Muscle layer of duodenum (tissue), 2 donors: ENCODE results near the gene IRF2BP1.
A peak's percentile ranks its signal among the peaks of the same experiment; 100 is the strongest.

Source experiments
- H3K27ac ChIP-seq: one replicate; pipeline ENCODE4 v1.7.0; 2013; ENCODE audit warnings: mild to moderate bottlenecking, low read length
- H3K27me3 ChIP-seq: one replicate; pipeline ENCODE4 v1.7.0; 2013; ENCODE audit warnings: low read depth, mild to moderate bottlenecking, control low read depth, low read length
- H3K36me3 ChIP-seq, 2 donors: one replicate each; pipeline ENCODE4 v1.7.0; 2013; ENCODE audit warnings: low read length in 2 of 2, control low read depth in 1 of 2, mild to moderate bottlenecking in 1 of 2; ENCODE audit not compliant: insufficient read depth in 2 of 2, control insufficient read depth in 1 of 2
- H3K4me1 ChIP-seq, 2 donors: one replicate each; pipeline ENCODE4 v1.7.0; 2013; ENCODE audit warnings: low read length in 2 of 2, mild to moderate bottlenecking in 2 of 2, control low read depth in 1 of 2, moderate library complexity in 1 of 2; ENCODE audit not compliant: insufficient read depth in 2 of 2, control insufficient read depth in 1 of 2
- H3K4me3 ChIP-seq, 2 donors: one replicate each; pipeline ENCODE4 v1.7.0; 2013; ENCODE audit warnings: low read length in 2 of 2, low read depth in 1 of 2, mild to moderate bottlenecking in 1 of 2
- H3K9me3 ChIP-seq, 2 donors: one replicate each; pipeline ENCODE4 v1.7.0; 2013; ENCODE audit warnings: low read length in 2 of 2, control low read depth in 1 of 2, mild to moderate bottlenecking in 1 of 2; ENCODE audit not compliant: control insufficient read depth in 1 of 2
- donor health status: healthy.

The IRF2BP1 gene

GRCh38 chr19:45918721-45919120, 32.8 kb upstream of the IRF2BP1 start:
- H3K27ac ChIP-seq, result no peak overlapping the region
- no peaks in the 10 kb centered on the region for H3K4me1 ChIP-seq
- H3K36me3 ChIP-seq, result no peaks in the 10 kb centered on the region
- no peaks in the 10 kb centered on the region for H3K27me3 ChIP-seq
- H3K9me3 ChIP-seq, result no peaks in the 10 kb centered on the region
- no peak overlapping the region for H3K4me3 ChIP-seq

- no peaks in the 10 kb centered on the region for H3K36me3 ChIP-seq
- no peak overlapping the region for H3K27ac ChIP-seq
- no peaks in the 10 kb centered on the region for H3K27me3 ChIP-seq
- H3K4me3 ChIP-seq, result no peak overlapping the region
- H3K9me3 ChIP-seq, result no peaks in the 10 kb centered on the region
- no peaks in the 10 kb centered on the region for H3K4me1 ChIP-seq
Measured at GRCh38 chr19:45917421-45918091, 31.6 kb upstream of the IRF2BP1 start.

- H3K4me3 ChIP-seq, result no peak within 1 kb of the TSS
- H3K27ac ChIP-seq, result no peak within 1 kb of the TSS
- no peaks in the 10 kb centered on the region for H3K27me3 ChIP-seq
- no peaks in the 10 kb centered on the region for H3K4me1 ChIP-seq
- H3K36me3 ChIP-seq, result no peaks in the 10 kb centered on the region
- no peaks in the 10 kb centered on the region for H3K9me3 ChIP-seq
Measured at GRCh38 chr19:45913874-45914830, 28.2 kb upstream of the IRF2BP1 start, which contains the start of gene NANOS2. NANOS2 (minus strand) TSS chr19:45914778; CDS start chr19:45914693, 85 bp downstream.

GRCh38 chr19:45911291-45911690, 25.4 kb upstream of the IRF2BP1 start:
- no peak overlapping the region for H3K27ac ChIP-seq
- no peaks in the 10 kb centered on the region for H3K4me1 ChIP-seq
- H3K9me3 ChIP-seq, result no peaks in the 10 kb centered on the region
- H3K27me3 ChIP-seq, result no peaks in the 10 kb centered on the region
- H3K36me3 ChIP-seq, result no peaks in the 10 kb centered on the region
- no peak overlapping the region for H3K4me3 ChIP-seq

GRCh38 chr19:45908956-45909355, 23.0 kb upstream of the IRF2BP1 start:
- Histone ChIP-seq H3K27ac (no peak overlapping the region), H3K4me3 (no peak overlapping the region), H3K4me1 (no peaks in the 10 kb centered on the region), H3K27me3 (no peaks in the 10 kb centered on the region), H3K9me3 (no peaks in the 10 kb centered on the region), H3K36me3 (no peaks in the 10 kb centered on the region)

- no peak overlapping the region for H3K4me3 ChIP-seq
- no peaks in the 10 kb centered on the region for H3K9me3 ChIP-seq
- no peak overlapping the region for H3K27ac ChIP-seq
- peaks cover 0 to 13% of the 10 kb centered on the region in 2 donors for H3K4me1 ChIP-seq
- H3K36me3 ChIP-seq, result no peaks in the 10 kb centered on the region
- H3K27me3 ChIP-seq, result no peaks in the 10 kb centered on the region
Measured at GRCh38 chr19:45906221-45906620, 20.3 kb upstream of the IRF2BP1 start.

- Histone ChIP-seq H3K4me3 (no peak overlapping the region), H3K9me3 (no peaks in the 10 kb centered on the region), H3K4me1 (peaks cover 0 to 25% of the 10 kb centered on the region in 2 donors), H3K36me3 (no peaks in the 10 kb centered on the region), H3K27me3 (no peaks in the 10 kb centered on the region), H3K27ac (no peak overlapping the region)
Measured at GRCh38 chr19:45905011-45905410, 19.1 kb upstream of the IRF2BP1 start.

GRCh38 chr19:45902651-45903625, 17.0 kb upstream of the IRF2BP1 start:
- peaks cover 0 to 25% of the 10 kb centered on the region in 2 donors for H3K4me1 ChIP-seq
- H3K27me3 ChIP-seq, result no peaks in the 10 kb centered on the region
- H3K9me3 ChIP-seq, result no peaks in the 10 kb centered on the region
- H3K4me3 ChIP-seq, result peak overlapping the region; percentile 80 to 94
- peaks cover 4 to 14% of the 10 kb centered on the region in 2 donors for H3K36me3 ChIP-seq
- peak overlapping the region; percentile 56 for H3K27ac ChIP-seq

GRCh38 chr19:45901912-45902650, 16.1 kb upstream of the IRF2BP1 start, which contains the start of gene MYPOP:
MYPOP (minus strand) TSS chr19:45902613; CDS start chr19:45901773, 840 bp downstream.
- Histone ChIP-seq H3K9me3 (no peaks in the 10 kb centered on the region), H3K36me3 (peaks cover 4 to 18% of the 10 kb centered on the region in 2 donors), H3K27ac (peak within 1 kb of the TSS; percentile 56), H3K27me3 (no peaks in the 10 kb centered on the region), H3K4me1 (peaks cover 0 to 25% of the 10 kb centered on the region in 2 donors), H3K4me3 (peak within 1 kb of the TSS; percentile 80 to 94)

- Histone ChIP-seq H3K27me3 (no peaks in the 10 kb centered on the region), H3K4me3 (peak overlapping the region in 1 of 2 donors; percentile 94), H3K9me3 (no peaks in the 10 kb centered on the region), H3K36me3 (peaks cover 4 to 18% of the 10 kb centered on the region in 2 donors), H3K4me1 (peaks cover 0 to 25% of the 10 kb centered on the region in 2 donors), H3K27ac (no peak overlapping the region)
Measured at GRCh38 chr19:45901432-45901911, 15.5 kb upstream of the IRF2BP1 start.
